Natural killer cell (primary cell): ENCODE results near the gene NHSL2. TPM values are rescaled to one million over a fixed set of nuclear protein-coding genes. Genes with fewer than 3 reads are reported as not detected.

Source experiments
- ATAC-seq, 3 donors: fragments of 150-1000 bp in 2 of 3; fragments of 200-7000 bp in 1 of 3; cut with Tn5 transposase; 1 replicate in 1 of 3; 2 replicates in 2 of 3; pipeline ENCODE4 v1.10.0; 2021; ENCODE audit warnings: mild to moderate bottlenecking in 2 of 3, moderate library complexity in 2 of 3
- DNase-seq, 2 donors: peaks; one replicate each; pipeline versions ENCODE4 v3.0.0 to v3.0.0-alpha.2; 2013 to 2021; ENCODE audit warnings: mixed read lengths in 1 of 2
- H3K27ac ChIP-seq: one replicate; pipeline ENCODE4 v1.5.1; 2013; ENCODE audit warnings: mild to moderate bottlenecking, low read length
- H3K27me3 ChIP-seq: one replicate; pipeline ENCODE4 v1.6.1; 2013; ENCODE audit warnings: low read length; ENCODE audit not compliant: control insufficient read depth, insufficient read depth
- H3K36me3 ChIP-seq: one replicate; pipeline ENCODE4 v1.6.1; 2013; ENCODE audit warnings: low read length; ENCODE audit not compliant: control insufficient read depth, insufficient read depth
- H3K4me1 ChIP-seq: one replicate; pipeline ENCODE4 v1.6.1; 2013; ENCODE audit warnings: low read length; ENCODE audit not compliant: control insufficient read depth, insufficient read depth
- H3K4me3 ChIP-seq: one replicate; pipeline ENCODE4 v1.5.1; 2013; ENCODE audit warnings: low read length
- H3K9me3 ChIP-seq: one replicate; pipeline ENCODE4 v1.6.1; 2013; ENCODE audit warnings: low read length; ENCODE audit not compliant: control insufficient read depth, insufficient read depth
- H3K27ac Mint-ChIP-seq, 2 donors: one replicate each; pipeline ENCODE4 v1.8.0; 2022; ENCODE audit warnings: mild to moderate bottlenecking in 2 of 2, mixed read lengths in 2 of 2, moderate library complexity in 1 of 2
- H3K27me3 Mint-ChIP-seq, 2 donors: one replicate each; pipeline ENCODE4 v1.8.0; 2022; ENCODE audit warnings: low read depth in 2 of 2, mixed read lengths in 2 of 2
- H3K36me3 Mint-ChIP-seq: one replicate; pipeline ENCODE4 v1.8.0; 2022; ENCODE audit warnings: mixed read lengths
- H3K4me1 Mint-ChIP-seq, 2 donors: one replicate each; pipeline ENCODE4 v1.8.0; 2022; ENCODE audit warnings: mixed read lengths in 2 of 2
- H3K4me3 Mint-ChIP-seq: one replicate; pipeline ENCODE4 v1.8.0; 2022; ENCODE audit warnings: mild to moderate bottlenecking, moderate library complexity, mixed read lengths
- H3K9me3 Mint-ChIP-seq, 2 donors: one replicate each; pipeline ENCODE4 v1.8.0; 2022; ENCODE audit warnings: mixed read lengths in 2 of 2
- WGBS: methylation state at CpG from one replicate; pipeline ENCODE4 v1.1.7; 2013; ENCODE audit warnings: missing lambda C conversion rate; ENCODE audit not compliant: insufficient coverage; 5-methylcytosine and 5-hydroxymethylcytosine counted together
- intact Hi-C: fragments of 100-400 bp; cut with micrococcal nuclease; formaldehyde crosslinking; loops from one replicate; pipeline ENCODE4 v1.14.2; 2022
- total RNA-seq, 4 donors: library from RNA; stranded (reverse); fragments of 120-200 nt in 1 of 4; gene quantifications; one replicate each; pipeline versions ENCODE4 v1.2.3 to v1.2.4, GENCODE V29; 2013 to 2022
- TF ChIP-seq, protein P1 (sequence below): fragments of 200-600 bp; IDR thresholded peaks from one replicate; pipeline ENCODE4 v1.8.0; 2022; ENCODE audit warnings: antibody characterized with exemption

The NHSL2 gene
- total RNA-seq, 3 donors from 2014 or later (not counting 1 experiment from before 2014, with no cell fraction given), result 15.0 to 32.5 (median 30.8) TPM

DNA sequence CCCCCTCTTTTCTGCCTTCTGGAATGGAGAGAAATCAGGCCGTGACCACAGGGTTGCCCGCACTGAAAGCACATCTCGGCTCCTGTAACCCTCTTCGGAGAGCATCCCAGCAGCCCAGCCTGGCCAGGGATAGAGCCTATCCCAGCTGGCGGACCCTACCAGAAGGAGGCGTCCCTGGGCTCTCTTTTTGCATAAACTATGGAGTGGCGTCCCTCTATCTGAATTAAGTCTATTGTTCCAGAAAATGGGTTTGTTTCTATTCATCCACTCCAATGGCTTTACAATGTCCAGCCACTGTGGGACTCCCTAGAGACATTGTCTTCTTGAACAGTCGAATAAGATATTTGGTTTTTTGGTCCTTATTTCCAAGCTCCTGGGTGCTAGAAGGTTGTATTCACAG is 689 bp upstream of the NHSL2 start:
- peaks cover 16% of the 10 kb centered on the region for H3K4me1 ChIP-seq
- no peaks in the 10 kb centered on the region for H3K4me1 Mint-ChIP-seq
- no peaks in the 10 kb centered on the region for H3K36me3 ChIP-seq
- H3K27me3 Mint-ChIP-seq, result peaks cover 26 to 52% of the 10 kb centered on the region in 2 donors
- no peak overlapping the region for H3K4me3 ChIP-seq
- 26% methylated on average over 8 of the region's 8 CpGs for WGBS
- ATAC-seq, result no peak
- H3K27me3 ChIP-seq, result peaks cover 5% of the 10 kb centered on the region
- TF ChIP-seq, protein P1, sequence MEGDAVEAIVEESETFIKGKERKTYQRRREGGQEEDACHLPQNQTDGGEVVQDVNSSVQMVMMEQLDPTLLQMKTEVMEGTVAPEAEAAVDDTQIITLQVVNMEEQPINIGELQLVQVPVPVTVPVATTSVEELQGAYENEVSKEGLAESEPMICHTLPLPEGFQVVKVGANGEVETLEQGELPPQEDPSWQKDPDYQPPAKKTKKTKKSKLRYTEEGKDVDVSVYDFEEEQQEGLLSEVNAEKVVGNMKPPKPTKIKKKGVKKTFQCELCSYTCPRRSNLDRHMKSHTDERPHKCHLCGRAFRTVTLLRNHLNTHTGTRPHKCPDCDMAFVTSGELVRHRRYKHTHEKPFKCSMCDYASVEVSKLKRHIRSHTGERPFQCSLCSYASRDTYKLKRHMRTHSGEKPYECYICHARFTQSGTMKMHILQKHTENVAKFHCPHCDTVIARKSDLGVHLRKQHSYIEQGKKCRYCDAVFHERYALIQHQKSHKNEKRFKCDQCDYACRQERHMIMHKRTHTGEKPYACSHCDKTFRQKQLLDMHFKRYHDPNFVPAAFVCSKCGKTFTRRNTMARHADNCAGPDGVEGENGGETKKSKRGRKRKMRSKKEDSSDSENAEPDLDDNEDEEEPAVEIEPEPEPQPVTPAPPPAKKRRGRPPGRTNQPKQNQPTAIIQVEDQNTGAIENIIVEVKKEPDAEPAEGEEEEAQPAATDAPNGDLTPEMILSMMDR, result no peak
- no peaks in the 10 kb centered on the region for H3K36me3 Mint-ChIP-seq
- H3K27ac Mint-ChIP-seq, result no peak overlapping the region
- H3K9me3 Mint-ChIP-seq, result no peaks in the 10 kb centered on the region
- H3K4me3 Mint-ChIP-seq, result peak overlapping the region; percentile 55
- H3K27ac ChIP-seq, result no peak overlapping the region
- no peak for DNase-seq
- intact Hi-C loops, result no loop called here
- H3K9me3 ChIP-seq, result no peaks in the 10 kb centered on the region

DNA sequence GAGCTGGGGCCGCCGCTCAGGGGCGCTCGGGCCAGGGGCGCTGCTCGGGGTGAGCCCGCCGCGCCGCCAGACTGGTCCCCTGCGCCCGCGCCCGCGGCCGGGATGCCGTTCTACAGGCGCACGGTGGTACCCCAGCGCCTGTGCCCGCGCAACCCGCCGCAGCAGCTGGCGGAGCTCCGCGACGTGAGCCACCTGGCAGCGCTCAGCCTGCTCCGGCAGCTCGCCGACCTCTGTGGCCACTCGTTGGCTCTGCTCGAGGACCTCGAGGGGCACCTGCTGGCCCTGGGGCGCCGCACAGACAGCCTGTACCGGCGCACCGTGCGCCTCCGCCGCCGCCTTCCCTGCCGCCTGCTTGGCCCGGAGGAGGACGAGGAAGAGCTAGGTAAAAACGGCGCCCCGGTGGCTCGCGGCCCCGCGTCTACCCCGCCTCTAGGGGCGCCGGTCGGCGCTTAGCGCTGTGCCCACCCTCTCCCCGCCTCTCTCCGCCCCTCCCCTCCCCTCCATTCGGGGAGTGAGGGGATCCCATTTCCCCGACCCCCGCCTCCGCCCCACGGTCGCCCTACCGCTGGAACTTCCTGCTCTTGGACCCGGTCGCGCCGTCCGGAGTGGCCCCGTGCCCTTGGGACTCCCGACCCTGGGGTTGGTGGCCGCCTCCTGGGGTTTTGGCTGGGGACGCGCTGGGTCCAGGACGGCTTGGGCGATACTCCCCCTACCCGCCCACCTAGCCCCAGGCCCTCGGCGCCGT is 513 bp downstream of the NHSL2 start:
- Histone ChIP-seq H3K27me3 (peaks cover 5% of the 10 kb centered on the region), H3K4me3 (peak overlapping the region; percentile 3)

DNA sequence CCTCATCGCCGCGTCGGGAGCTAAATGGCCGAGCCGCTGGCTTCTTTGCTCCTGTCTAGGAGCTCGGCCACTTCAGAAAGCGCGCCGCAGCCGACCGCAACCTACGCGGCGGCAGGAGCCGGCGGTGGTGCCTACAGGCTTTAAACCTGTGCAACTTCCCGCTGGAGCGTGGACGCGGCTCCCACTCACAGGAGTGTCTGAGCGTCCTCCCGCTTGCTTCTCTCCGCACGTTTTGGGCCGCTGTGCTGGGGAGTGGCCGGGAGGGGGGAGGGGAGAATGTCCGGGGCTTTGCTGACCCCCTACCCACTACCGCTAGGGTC is 1.0 kb downstream of the NHSL2 start:
- WGBS, result under 1% methylated on average over 22 of the region's 29 CpGs
- no peak overlapping the region for H3K4me3 ChIP-seq

More for the DNA sequence above, 513 bp downstream of the NHSL2 start:
- under 1% methylated on average over 85 of the region's 85 CpGs for WGBS
- Mint-ChIP-seq H3K9me3 (no peaks in the 10 kb centered on the region), H3K4me1 (no peaks in the 10 kb centered on the region), H3K36me3 (no peaks in the 10 kb centered on the region), H3K4me3 (peak overlapping the region; percentile 62), H3K27ac (no peak overlapping the region), H3K27me3 (peaks cover 23 to 63% of the 10 kb centered on the region in 2 donors)
- Histone ChIP-seq H3K4me1 (peaks cover 16% of the 10 kb centered on the region), H3K36me3 (no peaks in the 10 kb centered on the region), H3K9me3 (no peaks in the 10 kb centered on the region), H3K27ac (no peak overlapping the region)
- TF ChIP-seq, protein P1, result peak; percentile 22
- DNase-seq (peak; percentile 16 to 53), ATAC-seq (peak; percentile 74 to 88 (median 83))
- intact Hi-C loops, result no loop called here

More for the DNA sequence above, 1.0 kb downstream of the NHSL2 start:
- Mint-ChIP-seq H3K9me3 (no peaks in the 10 kb centered on the region), H3K4me3 (peak overlapping the region; percentile 62), H3K36me3 (no peaks in the 10 kb centered on the region), H3K4me1 (no peaks in the 10 kb centered on the region), H3K27ac (no peak overlapping the region), H3K27me3 (peaks cover 23 to 63% of the 10 kb centered on the region in 2 donors)
- Histone ChIP-seq H3K9me3 (no peaks in the 10 kb centered on the region), H3K27ac (no peak overlapping the region), H3K4me1 (peaks cover 16% of the 10 kb centered on the region), H3K27me3 (peaks cover 5% of the 10 kb centered on the region), H3K36me3 (no peaks in the 10 kb centered on the region)
- DNase-seq, result peak in 1 of 2 donors; percentile 6
- TF ChIP-seq, protein P1, result no peak
- ATAC-seq, result peak in 1 of 3 donors; percentile 12
- intact Hi-C loops, result no loop called here
